DMS153 treated with DMSO at 0.1 percent for 48 hours (cell line): Measurements from ENCODE around the gene SYPL2.

Source experiments
- DNase-seq: peaks from one replicate; lab custom pipeline; 2025; ENCODE audit not compliant: unreplicated experiment; lab: John Stamatoyannopoulos, UW

The SYPL2 gene

DNA sequence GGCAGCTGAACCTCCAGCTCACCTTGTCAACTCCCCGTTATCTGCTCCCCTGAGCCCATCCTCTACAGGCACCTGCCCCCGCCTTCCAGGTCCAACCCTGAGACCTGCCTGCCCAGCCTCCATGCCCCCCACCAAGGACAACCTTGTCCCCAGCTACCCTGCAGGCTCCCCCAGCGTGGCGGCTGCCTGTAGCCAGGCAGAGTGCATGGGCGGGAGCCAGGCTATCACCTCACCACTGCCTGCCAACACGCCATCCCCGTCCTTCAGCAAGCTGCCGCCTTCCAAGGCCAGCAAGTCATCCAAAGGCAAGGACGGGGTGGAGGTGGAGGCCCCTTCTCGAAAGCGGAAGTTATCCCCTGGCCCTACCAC, 24.6 kb downstream of the SYPL2 start:
- no peak for DNase-seq

DNA sequence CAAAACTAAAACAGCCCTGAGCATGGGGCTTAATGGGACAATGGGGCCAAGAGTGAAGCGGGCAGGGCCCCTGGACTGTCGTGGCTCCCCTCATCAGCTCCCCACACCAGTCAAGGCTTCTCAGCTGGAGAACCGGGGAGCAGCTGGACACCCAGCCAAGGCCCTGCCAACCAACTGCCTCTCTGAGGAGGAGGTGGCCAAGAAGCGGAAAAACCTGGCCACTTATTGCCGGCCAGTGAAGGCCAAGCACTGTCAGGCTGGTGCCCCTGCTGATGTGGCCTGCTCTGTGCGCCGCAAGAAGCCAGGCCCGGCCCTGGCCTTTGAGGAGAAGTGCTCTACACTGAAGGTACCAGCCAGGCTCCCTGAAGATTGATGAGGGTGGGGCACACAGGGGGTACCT, 25.0 kb downstream of the SYPL2 start:
- no peak for DNase-seq

DNA sequence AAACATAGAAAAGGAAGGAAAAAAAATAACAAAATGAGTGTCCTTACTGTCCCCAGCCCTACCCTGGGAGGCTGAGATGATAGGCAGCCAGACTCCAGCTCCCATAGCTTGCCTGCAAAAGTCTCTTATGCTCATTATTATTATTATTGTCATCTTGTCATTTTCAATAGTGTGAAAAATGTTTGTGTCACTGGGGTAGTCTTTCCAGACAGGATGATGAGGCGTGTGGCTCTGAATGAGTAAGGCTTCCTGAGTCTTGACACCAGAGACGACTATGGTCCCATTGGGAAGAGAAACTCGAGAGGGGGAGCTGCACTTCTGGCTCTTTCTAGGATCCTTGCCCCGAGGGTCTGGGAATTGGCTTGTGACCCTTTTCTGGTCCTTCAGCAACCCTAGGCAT, 26.4 kb downstream of the SYPL2 start:
- DNase-seq, result no peak

DNA sequence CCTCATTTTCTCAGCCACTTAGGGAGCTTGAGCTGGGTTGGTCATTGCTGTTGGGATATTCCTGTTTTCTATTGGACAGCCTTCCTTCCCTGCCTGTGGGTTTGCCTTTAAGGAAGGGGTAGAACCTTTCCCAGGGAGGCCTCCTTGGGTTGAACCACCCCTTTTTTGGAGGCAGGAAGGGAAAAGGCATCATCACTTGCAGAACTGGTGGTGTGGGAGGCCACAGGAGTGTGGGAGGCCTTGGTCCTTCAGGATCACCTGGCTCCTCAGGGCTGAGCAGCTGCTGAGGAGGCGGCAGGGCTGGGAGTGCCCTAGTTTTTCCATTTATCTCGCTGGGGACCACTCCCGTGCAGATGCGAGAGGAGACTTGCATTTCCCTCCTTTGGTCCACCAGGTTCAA, 26.9 kb downstream of the SYPL2 start:
- no peak for DNase-seq

DNA sequence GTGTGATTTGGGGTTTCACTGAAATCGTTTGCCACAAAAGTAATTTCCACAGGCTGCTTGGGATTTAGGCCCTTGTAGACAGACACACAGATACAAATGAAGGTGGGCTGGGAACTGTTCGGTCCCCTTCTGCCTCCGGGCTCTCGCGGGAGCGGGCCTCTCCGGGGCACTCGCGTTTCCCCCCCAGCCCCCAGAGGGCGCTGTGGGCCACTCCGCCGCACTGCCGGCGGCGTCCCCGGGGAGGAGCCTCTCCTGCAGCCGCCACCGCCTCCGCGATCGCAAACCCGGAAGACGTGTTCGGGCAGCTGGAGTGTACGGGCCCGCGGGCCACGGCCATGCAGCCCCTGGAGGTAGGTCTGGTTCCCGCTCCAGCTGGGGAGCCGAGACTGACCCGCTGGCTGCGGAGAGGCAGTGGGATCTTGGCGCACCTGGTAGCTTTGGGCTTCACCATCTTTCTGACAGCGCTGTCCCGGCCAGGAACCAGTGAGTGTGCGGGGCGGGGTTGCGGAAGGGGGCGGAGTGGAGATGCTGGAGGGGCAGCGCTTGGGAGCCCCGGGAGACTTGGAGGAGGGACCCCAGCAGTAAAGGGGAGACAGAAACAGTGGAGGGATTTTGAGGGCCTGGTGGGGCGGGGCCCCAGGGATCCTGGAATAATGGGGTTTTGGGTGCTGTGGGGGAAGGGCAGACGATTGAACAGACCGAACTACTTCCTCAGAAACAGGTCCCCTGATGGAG, 27.6 kb downstream of the SYPL2 start, which contains the start of gene CYB561D1:
TSS of gene CYB561D1 (plus strand) at position 290 of the 735 bp plus-strand sequence. CDS start at position 336, 46 bp downstream.
- peak; percentile 83 for DNase-seq

DNA sequence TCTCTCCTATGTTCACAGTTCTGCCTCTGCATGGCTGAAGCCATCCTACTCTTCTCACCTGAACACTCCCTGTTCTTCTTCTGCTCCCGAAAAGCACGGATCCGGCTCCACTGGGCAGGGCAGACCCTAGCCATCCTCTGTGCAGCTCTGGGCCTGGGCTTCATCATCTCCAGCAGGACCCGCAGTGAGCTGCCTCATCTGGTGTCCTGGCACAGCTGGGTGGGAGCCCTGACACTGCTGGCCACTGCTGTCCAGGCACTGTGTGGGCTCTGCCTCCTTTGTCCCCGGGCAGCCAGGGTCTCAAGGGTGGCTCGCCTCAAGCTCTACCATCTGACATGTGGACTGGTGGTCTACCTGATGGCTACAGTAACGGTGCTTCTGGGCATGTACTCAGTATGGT, 29.4 kb downstream of the SYPL2 start:
- no peak for DNase-seq

DNA sequence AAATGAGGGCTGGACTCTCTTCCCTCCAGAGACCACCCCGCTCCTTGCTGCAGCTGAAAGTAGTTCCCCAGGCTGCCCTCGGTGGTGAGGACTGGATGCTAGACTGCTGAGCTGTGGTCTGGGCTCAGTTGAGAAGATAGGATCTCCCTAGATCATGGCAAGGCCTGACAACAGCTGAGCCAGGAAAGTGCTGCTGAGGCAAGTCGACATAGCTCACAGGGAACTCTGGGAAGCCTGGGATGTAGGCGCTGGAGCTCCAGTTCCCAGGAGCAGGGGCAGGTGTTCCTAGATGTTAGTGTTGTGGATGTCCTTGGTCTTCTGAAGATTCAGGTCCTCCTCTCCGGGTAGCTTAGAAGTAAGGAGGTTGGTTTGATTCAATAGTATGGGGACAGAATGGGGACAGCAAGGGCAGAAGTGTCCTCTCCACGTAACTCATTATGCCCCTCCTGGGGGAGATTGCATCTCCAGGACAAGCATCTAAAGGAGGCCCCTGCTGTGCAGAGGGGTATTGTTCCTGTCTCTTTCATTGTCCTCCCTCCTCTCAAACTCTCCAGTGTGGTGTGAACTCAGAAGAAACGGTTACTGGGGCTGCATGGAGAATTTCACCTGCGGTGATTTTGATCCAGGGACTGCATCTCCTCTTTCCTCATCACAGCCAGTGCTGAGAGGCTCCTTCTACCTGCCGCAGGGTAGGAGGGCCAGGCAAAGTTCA, 31.3 kb downstream of the SYPL2 start:
- DNase-seq, result no peak

DNA sequence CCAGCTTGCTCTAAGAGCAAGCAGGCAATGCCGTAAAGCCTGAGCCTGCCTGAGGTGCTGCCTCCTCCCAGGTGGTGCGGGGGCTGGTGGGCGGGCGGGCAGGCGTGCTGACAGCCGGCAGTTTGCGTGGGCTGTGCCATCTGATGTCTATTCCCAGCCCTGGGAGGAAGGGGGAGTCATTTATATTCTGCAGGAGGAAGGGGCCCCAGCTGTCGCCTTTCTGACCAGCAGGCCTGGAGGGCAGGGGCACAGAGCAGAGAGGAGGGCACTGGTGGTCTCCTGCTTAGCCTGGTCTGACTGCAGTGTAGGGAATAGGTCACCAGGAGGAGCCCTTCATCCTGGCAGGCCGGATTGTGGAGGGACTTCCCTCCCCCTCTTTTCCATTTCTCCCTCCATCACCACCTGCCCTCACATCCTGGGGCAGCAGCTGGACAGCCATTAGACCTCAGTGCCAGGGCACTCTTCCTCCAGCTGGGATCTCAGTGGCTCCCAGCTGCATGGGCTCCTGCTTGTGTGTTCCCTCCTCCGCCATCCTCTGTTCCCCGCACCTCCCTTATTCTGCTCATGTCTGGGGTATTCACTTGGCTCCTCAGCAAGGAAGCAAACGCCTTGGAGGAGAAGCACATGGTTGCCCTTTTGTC, 31.9 kb downstream of the SYPL2 start:
- DNase-seq, result no peak

DNA sequence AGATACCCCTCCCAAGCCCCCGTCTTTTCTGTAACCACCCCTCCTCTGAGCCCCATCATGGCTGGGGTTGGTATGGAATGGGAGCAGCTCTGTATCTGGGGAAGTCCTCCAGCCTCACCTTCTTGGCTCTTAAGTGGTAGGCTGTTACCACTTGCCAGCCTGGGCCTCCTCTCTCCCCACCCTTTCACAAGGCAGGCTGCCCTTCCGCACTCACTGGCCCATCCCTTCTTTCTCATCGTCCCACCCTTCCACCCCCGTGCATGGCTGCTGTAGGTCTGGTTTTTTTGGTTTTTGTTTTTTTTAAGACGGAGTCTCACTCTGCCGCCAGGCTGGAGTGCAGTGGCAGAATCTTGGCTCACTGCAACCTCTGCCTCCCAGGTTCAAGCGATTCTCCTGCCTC, 32.7 kb downstream of the SYPL2 start:
- no peak for DNase-seq

DNA sequence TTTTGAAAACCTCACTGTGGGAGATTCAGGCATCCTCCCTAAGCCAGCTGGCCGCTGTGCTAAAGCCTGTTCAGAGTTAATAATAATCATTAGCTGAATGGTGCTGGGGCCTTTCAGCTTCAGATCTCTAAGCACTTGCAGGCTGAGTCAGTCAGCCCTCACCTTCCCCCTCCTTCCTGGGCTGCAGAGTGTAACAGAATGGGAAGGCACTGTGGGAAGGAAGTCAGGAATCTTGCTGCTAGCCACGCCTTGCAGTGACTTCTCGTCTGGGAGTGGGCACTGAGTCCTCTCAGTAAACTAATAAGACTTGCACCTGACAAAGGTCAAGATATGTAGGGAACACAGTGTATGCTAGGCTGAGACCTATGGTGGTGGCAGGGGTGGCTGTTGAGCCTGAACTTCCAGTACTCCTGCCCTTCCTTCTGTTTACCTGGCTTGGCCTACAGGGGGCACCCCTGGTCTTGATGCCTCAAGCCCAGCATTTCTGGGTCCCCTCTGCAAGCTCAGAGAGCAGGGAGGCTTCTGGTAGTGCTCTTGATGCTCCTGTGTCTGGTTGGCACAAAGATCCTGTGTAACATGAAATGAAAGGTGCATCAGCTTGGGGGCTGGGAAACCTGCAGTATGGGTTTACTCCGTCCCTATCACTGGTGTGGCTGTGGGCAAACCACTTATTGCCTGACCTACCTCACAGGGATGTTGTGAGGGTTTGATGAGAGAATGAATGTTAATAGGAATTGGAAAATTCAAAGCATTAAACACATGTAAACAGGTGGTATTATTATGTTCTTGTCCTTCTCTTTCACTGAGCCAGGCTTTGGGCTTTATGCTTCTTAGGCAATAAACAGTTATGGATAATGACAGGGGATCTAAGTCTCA, 33.6 kb downstream of the SYPL2 start:
- no peak for DNase-seq

DNA sequence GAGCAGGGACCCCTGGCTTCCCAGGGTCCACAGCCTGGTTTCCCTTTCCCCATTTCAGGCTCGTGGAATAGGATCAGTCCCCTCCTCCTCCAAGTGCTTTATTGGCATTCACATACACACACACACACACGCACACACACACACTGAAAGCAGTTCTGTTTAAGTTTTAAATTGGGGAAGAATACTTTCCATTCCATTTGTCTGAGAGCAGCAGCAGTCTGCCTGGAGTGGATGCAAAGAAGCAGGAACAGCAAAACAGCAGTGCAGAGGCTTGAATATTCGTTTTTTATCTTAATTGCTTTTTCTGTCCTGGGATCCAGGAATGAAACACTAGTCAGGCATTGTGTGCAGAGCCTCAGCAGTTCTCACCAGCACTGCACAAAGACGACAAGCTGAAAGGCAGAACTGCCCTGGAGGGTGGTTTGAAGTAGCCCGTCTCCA, 34.6 kb downstream of the SYPL2 start:
- DNase-seq, result no peak

DNA sequence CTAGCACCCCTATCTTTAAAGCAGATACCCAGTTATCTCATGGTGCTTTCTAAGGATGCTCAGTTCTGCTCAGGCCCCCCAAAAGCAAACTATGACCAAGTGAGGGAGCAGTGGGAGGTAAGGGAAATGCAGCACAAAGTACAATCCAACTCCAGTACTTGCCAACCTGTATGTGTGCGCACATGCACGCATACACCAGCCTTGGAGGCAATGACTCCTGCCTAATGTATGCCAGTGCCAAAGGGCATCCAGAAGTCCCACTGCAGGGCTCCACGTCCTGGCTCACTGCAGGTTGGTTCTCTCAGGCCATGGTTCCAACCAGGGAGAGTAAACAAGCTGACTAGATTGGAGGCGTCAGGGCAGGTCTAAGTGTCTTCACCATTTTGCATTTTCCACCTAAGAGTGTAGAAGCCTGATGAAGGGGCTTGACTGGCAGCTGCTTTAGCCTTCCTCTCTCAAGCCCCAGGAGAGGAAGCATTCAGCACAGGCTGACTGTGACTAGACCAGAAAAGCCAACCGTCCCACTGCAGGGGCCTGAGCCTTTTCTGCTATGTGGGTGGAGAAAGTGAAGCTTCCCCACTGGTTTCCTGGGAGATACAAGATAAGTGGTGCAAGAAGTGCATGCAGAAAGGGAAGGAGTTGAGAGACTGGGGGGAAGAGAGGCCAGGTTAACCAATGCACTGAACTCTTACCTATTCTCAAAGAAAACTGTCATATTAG, 35.5 kb downstream of the SYPL2 start:
- no peak for DNase-seq

DNA sequence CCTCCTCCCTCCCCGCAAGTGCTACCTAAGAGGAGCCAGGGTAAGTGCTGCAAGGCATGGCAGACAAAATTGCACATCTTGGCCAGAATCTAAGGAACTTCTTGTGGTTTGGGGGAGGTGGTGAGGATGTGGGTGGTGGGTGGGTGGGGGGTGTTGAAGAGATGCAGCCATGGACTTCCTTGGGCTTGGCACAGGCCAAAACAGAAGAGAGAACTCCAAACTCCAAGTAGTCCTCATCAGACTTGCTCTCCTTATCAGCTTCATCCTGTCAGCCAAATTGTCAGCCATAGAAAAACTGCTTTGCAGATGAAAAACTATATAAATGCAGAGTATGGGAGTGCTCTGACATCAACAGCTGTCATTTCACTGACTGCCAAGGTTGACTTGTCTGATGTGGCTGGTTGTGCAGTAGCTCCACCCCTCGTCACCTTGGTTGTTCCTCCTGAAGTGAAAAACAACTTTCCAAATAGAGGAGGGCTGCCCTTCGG, 36.1 kb downstream of the SYPL2 start:
- no peak for DNase-seq

DNA sequence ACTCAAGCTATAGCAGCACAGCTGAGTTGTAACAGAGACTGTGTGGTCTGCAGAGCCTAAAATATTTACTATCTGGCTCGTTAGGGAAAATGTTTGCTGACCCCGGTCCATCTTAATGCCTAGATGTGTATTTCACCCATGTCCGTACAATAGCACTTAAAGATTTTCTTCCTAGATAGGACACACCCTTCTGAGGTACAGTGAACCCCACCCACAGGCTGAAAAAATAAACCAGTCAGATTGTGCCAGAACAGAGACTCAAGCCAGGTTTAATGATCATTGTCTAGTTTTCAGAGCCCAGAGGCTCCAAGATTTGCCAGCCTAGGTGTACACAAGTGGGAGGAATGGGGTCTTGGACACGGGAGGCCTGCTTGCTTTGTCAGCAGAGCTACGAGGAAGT, 37.6 kb downstream of the SYPL2 start:
- DNase-seq, result no peak

DNA sequence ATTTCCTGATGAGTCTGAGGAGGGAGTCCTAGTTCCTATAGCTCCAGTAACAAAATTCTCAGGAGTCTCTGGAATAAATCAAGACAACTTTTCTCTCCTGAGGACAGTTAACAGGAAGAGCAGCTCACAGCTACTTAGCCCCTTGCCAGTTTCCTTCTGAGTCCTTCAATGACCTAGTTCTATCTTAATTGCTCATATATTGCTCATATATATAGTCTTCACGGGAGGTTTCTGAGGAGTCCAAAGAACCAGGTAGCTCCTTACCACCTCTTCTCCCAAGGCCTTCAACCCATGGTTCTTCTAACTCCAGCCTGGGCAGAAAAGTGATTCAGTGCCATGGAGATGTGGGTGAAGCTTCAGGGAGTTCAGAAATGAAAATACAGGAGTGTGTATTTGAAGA, 38.6 kb downstream of the SYPL2 start:
- DNase-seq, result no peak

DNA sequence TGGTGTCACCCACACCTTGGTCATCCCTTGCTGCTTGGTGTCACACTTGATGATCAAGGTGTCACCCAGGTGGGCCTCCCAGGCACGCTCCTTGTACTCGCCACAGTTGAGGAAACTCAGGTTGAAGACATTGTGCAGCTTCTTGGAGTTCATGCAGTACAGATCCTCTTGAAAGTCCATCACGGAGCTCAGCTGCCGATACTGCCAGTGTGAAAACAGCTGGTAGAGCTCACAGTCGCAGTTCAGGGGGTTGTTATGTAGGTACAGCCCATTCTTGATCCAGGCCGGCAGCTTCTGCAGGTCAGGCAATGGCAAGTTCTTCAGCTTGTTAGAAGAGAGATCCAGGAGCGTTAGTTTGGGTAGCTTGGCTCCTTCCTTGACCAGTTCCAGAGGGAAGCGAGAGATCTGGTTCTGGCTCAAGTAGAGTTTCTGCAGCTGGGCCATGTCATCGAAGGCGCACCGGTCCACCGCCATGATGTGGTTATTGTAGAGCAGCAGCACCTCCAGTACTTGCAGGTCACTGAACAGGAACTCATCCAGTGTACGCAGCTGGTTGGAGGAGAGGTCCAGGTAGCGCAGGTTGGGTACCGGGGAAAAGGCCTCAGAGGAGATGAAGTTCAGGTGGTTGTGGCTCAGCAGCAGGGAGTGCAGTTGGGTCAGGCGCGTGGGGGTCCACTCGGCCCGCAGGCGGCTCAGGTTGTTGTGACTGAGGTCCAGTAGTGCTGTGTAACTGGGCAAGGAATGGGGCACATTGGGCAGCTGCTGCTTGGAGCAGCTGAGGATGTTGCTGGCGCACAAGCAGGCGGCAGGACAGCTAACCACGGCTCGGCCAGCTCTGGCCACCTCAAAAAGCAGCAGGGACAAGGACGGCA, 41.9 kb downstream of the SYPL2 start:
- no peak for DNase-seq

DNA sequence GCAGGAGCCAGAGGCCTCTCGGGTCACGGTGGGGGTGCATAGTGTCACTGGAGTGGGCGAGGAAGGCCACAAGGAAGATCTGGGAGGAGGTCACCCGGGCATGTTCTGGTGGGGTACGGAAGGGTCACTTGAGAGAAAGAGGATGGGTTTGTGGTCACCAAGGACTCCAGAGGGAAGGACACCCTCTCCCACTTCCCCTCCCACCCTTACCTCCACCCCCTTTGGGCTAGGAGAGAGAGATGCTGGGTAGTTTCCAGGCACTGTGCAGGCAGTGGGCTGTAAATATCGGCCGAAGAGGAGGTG, 42.5 kb downstream of the SYPL2 start:
- no peak for DNase-seq

DNA sequence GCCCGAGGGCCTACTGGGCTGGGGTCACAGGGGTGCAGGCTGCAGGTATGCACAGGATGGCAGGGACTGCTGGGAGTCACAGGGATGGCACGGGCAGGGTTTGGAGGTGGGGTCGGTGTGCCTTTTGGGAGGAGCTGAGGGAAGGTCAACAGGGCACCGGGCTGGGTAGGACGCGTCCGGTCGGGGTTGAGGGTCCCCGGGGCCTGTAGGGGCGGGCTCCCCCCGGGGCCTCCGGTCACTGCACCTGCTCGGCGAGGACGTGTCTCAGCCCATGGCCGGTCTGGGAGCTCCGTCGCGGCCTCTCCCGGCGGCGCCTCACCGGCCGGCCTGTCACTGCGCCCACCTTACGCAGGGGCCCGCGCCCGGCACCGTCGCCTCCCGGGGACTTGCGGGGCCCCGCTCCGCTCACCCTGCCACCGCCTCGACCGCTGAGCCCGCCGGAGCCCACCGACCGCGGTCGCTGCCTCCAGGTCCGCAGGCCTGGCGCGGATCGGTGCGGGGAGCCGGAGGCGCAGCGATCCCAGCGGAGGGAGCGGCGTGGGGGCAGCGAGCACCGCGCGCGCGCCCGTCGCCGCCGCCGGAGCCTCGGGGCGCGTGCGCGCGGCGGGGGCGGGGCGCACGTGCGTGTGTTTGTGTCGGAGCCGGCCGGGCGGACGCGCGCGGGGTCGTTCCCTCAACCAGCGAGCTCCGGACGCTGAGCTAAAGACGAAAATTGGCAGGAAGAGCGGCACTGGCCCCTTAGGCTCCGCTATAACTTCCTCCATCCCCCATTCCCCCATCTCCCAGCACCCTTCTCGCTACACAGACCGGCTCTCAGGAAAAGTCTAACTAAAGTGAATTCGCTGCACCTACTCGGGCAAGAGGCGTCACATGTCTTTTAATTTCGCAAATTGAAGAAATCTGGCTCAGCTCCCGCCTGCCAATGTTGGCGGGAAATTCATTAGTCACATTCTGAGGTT, 43.1 kb downstream of the SYPL2 start, which contains the start of gene AMIGO1:
TSS of gene AMIGO1 (minus strand) at position 552 of the 959 bp plus-strand sequence. CDS start 815 bp downstream, outside the sequence.
- no peak for DNase-seq
